AG09309 (cell line): Measurements from ENCODE around the gene RAPGEF6.

ENCODE experiments used
- DNase-seq: peaks from one replicate; pipeline ENCODE4 v3.0.0-alpha.2; 2010; ENCODE audit warnings: low read depth
- H3K4me3 ChIP-seq: 2 replicates; pipeline ENCODE4 v1.5.1; 2011; ENCODE audit warnings: mild to moderate bottlenecking, low read depth, low read length, moderate library complexity; ENCODE audit not compliant: control insufficient read depth
- CTCF ChIP-seq: IDR thresholded peaks from 2 replicates; pipeline ENCODE4 v1.5.1; 2011; ENCODE audit warnings: mild to moderate bottlenecking, low read depth, low read length, inconsistent platforms; ENCODE audit not compliant: insufficient read depth, control insufficient read depth; ENCODE audit errors: missing control alignments

Gene RAPGEF6

GRCh38 chr5:131463656-131464055, 171.4 kb downstream of the RAPGEF6 start:
- no peak for DNase-seq
- H3K4me3 ChIP-seq = no peak overlapping the region
- TF ChIP-seq CTCF = no peak

- no peak for TF ChIP-seq CTCF
- no peak overlapping the region for H3K4me3 ChIP-seq
- no peak for DNase-seq
These were observed 172.6 kb downstream of the RAPGEF6 start for GRCh38 chr5:131462454-131462853.

GRCh38 chr5:131461742-131462141, 173.3 kb downstream of the RAPGEF6 start:
- TF ChIP-seq CTCF = no peak
- no peak overlapping the region for H3K4me3 ChIP-seq
- no peak for DNase-seq

GRCh38 chr5:131460867-131461572, 174.0 kb downstream of the RAPGEF6 start:
- TF ChIP-seq CTCF = no peak
- DNase-seq = no peak
- no peak overlapping the region for H3K4me3 ChIP-seq

- DNase-seq = no peak
- TF ChIP-seq CTCF = no peak
These were observed 174.9 kb downstream of the RAPGEF6 start for GRCh38 chr5:131460133-131460532.

GRCh38 chr5:131459216-131459615, 175.8 kb downstream of the RAPGEF6 start:
- no peak for TF ChIP-seq CTCF
- no peak overlapping the region for H3K4me3 ChIP-seq
- DNase-seq = no peak

More at GRCh38 chr5:131460133-131460532, 174.9 kb downstream of the RAPGEF6 start:
- H3K4me3 ChIP-seq = no peak overlapping the region
